ENCODE results near the gene LRRFIP1. TPM values are rescaled to one million over a fixed set of nuclear protein-coding genes. Genes with fewer than 3 reads are reported as not detected.
"Not testable (repeated sequence)": the region's sequence is repeated elsewhere in the genome, so short reads cannot be mapped to it uniquely, and the experiment has no call there.

The LRRFIP1 gene
- total and polyA plus RNA-seq, 8 donors = 104 to 160 (median 122) TPM

GRCh38 chr2:237666606-237667005, 39.2 kb downstream of the LRRFIP1 start:
- ATAC-seq (no peak), DNase-seq (no peak)
- Histone ChIP-seq H3K4me1 (peaks cover 6 to 20% of the 10 kb centered on the region in 2 donors), H3K27ac (no peak overlapping the region), H3K27me3 (no peaks in the 10 kb centered on the region), H3K36me3 (no peaks in the 10 kb centered on the region), H3K9me3 (no peaks in the 10 kb centered on the region), H3K4me3 (no peak overlapping the region)
- intact Hi-C loops (cut with DNase I) = no loop called here
- TF ChIP-seq, protein P1, sequence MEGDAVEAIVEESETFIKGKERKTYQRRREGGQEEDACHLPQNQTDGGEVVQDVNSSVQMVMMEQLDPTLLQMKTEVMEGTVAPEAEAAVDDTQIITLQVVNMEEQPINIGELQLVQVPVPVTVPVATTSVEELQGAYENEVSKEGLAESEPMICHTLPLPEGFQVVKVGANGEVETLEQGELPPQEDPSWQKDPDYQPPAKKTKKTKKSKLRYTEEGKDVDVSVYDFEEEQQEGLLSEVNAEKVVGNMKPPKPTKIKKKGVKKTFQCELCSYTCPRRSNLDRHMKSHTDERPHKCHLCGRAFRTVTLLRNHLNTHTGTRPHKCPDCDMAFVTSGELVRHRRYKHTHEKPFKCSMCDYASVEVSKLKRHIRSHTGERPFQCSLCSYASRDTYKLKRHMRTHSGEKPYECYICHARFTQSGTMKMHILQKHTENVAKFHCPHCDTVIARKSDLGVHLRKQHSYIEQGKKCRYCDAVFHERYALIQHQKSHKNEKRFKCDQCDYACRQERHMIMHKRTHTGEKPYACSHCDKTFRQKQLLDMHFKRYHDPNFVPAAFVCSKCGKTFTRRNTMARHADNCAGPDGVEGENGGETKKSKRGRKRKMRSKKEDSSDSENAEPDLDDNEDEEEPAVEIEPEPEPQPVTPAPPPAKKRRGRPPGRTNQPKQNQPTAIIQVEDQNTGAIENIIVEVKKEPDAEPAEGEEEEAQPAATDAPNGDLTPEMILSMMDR (IDR thresholded peaks at IDR 0.05) = no peak

DNA sequence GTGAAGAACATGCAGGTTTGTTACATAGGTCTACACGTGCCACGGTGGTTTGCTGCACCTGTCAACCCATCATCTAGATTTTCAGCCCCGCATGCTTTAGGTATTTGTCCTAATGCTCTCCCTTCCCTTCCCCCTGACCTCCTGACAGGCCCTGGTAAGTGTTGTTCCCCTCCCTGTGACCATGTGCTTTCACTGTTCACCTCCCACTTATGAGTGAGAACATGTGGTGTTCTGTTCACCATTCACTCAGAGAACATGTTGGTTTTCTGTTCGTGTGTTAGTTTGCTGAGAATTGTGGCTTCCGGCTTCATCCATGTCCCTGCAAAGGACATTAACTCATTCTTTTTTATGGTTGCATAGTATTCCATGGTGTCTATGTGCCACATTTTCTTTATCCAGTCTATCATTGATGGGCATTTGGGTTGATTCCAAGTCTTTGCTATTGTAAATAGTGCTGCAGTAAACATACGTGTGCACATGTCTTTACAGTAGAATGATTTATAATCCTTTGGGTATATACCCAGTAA, 39.7 kb downstream of the LRRFIP1 start:
- H3K27ac ChIP-seq; H3K27me3 ChIP-seq; H3K4me3 ChIP-seq; H3K36me3 ChIP-seq; H3K9me3 ChIP-seq; ATAC-seq; DNase-seq; intact Hi-C loops (cut with DNase I): not testable (repeated sequence)
- peaks cover 6 to 17% of the 10 kb centered on the region in 2 donors for H3K4me1 ChIP-seq

DNA sequence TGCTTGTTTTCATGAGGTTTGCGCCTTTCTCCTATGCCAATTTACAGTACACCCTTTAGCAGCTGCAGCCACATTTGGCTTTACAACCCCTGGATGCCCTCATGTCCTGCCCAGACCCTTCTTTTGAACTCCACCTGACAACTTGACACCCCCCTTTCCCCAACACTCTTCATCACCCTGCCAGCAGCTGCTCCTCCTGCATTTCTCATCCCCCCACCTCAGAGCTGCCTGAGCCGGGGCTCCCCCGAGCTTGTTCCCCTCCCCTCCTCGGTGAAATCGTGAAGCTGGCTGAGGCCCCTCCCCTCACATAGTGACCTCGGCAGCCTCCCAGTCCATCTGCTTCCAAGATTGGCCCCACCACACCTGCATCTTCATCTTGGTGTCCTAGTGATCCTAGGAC, 40.5 kb downstream of the LRRFIP1 start:
- DNase-seq = no peak
- H3K4me1 ChIP-seq = peaks cover 6 to 12% of the 10 kb centered on the region in 2 donors
- no peaks in the 10 kb centered on the region for H3K9me3 ChIP-seq
- no peak for ATAC-seq
- H3K27ac ChIP-seq = no peak overlapping the region
- no peaks in the 10 kb centered on the region for H3K27me3 ChIP-seq
- H3K36me3 ChIP-seq = no peaks in the 10 kb centered on the region
- TF ChIP-seq, protein P1 (IDR thresholded peaks at IDR 0.05) = no peak
- intact Hi-C loops (cut with DNase I) = no loop called here
- H3K4me3 ChIP-seq = no peak overlapping the region

DNA sequence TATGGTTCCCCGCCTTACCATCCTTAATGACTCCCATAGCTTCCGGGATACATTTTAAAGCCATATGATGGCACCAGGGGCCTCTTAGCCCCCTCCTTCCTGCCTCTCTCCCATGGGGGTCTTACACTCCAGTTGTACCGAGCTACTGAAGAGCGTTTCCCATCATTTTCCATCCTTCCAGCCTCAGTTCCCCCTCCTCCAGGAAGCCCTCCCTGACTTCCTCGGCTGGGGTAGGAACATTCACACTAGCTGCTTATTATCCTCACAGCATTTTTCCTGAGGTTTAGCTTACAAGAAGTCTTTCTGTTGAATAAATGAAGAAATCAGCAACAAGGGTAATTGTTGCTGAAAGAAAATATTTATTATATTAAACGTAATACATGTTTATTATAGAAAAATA, 41.1 kb downstream of the LRRFIP1 start:
- TF ChIP-seq, protein P1 (IDR thresholded peaks at IDR 0.05) = no peak
- H3K27me3 ChIP-seq = no peaks in the 10 kb centered on the region
- intact Hi-C loops (cut with DNase I) = no loop called here
- no peaks in the 10 kb centered on the region for H3K36me3 ChIP-seq
- H3K9me3 ChIP-seq = no peaks in the 10 kb centered on the region
- no peak overlapping the region for H3K4me3 ChIP-seq
- peaks cover 8 to 12% of the 10 kb centered on the region in 2 donors for H3K4me1 ChIP-seq
- ATAC-seq (no peak), DNase-seq (no peak)
- H3K27ac ChIP-seq = no peak overlapping the region

DNA sequence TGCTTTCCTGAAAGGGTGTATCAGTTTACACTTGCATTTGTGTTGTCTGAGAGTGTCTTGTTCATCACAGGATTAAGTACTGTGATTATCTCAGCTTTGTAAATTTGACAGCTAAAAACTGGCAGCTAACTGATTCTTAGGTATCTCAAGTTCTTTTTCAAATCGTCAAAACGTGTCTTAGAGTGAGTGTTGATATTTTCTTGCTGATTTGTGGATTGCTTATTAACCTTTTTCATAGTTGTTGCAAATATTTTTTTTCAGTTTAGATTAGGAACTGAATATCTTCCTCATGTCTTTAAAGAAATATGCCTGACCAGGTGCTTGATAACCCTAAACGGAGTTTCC, 41.9 kb downstream of the LRRFIP1 start:
- Histone ChIP-seq H3K4me3 (no peak overlapping the region), H3K9me3 (no peaks in the 10 kb centered on the region), H3K27me3 (no peaks in the 10 kb centered on the region), H3K4me1 (peaks cover 13 to 16% of the 10 kb centered on the region in 2 donors), H3K27ac (peak overlapping the region in 1 of 2 donors; percentile 37), H3K36me3 (no peaks in the 10 kb centered on the region)
- no peak for DNase-seq
- intact Hi-C loops (cut with DNase I) = no loop called here
- TF ChIP-seq, protein P1 (IDR thresholded peaks at IDR 0.05) = no peak
- no peak for ATAC-seq
